GM12864 (cell line): ENCODE measurements around the gene OTOF.

Experiments
- DNase-seq: peaks from one replicate; pipeline ENCODE4 v3.0.0-alpha.2; 2011; ENCODE audit warnings: low read depth
- H3K4me3 ChIP-seq: 2 replicates; pipeline ENCODE4 v1.5.1; 2011; ENCODE audit warnings: mild to moderate bottlenecking, low read depth, low read length, control low read depth
- TF ChIP-seq, protein P1 (sequence below): IDR thresholded peaks from 2 replicates; pipeline ENCODE4 v1.5.1; 2011; ENCODE audit warnings: low read depth, mild to moderate bottlenecking, moderate library complexity, low read length, control low read depth, inconsistent platforms; ENCODE audit errors: missing control alignments

OTOF gene

DNA sequence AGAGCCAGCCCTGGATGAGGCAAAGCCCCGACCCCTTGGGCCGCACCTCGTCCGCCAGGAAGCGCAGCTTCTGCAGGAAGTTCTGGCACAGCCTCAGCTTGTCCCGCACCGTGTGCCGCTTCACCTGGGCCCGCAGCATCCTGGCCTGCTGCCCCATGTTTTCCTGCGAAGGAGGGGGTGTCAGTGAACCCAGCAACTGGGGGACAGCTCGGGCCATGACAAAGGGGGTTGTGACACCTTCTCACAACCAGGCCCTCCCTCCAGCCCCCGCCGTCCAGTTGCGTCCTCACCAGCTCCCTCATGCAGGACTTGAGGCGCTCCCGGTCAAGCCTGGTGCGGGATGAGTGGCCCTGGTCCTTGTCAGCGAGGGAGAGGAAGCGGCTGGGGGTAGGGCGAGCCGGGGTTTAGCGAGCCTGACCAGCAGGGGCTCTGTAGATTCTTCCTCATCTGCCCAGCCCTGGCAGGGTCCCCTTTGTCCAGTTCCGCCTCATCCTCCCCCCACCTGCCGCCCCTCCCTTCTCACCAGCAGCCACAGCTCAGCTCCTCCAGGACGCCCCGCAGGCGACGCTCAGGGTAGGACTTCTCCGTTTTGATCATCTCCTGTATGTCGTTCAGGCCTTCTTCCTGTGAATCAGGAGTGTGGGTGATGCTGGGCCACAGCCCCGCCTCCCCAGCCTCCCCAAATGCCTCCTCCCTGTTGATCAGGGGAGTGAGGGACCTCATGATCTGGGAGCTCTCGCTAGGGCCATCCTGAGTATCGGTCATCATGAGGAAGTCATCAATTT, 606 bp downstream of the OTOF start:
- H3K4me3 ChIP-seq: no peak overlapping the region
- TF ChIP-seq, protein P1, sequence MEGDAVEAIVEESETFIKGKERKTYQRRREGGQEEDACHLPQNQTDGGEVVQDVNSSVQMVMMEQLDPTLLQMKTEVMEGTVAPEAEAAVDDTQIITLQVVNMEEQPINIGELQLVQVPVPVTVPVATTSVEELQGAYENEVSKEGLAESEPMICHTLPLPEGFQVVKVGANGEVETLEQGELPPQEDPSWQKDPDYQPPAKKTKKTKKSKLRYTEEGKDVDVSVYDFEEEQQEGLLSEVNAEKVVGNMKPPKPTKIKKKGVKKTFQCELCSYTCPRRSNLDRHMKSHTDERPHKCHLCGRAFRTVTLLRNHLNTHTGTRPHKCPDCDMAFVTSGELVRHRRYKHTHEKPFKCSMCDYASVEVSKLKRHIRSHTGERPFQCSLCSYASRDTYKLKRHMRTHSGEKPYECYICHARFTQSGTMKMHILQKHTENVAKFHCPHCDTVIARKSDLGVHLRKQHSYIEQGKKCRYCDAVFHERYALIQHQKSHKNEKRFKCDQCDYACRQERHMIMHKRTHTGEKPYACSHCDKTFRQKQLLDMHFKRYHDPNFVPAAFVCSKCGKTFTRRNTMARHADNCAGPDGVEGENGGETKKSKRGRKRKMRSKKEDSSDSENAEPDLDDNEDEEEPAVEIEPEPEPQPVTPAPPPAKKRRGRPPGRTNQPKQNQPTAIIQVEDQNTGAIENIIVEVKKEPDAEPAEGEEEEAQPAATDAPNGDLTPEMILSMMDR: no peak
- no peak for DNase-seq

DNA sequence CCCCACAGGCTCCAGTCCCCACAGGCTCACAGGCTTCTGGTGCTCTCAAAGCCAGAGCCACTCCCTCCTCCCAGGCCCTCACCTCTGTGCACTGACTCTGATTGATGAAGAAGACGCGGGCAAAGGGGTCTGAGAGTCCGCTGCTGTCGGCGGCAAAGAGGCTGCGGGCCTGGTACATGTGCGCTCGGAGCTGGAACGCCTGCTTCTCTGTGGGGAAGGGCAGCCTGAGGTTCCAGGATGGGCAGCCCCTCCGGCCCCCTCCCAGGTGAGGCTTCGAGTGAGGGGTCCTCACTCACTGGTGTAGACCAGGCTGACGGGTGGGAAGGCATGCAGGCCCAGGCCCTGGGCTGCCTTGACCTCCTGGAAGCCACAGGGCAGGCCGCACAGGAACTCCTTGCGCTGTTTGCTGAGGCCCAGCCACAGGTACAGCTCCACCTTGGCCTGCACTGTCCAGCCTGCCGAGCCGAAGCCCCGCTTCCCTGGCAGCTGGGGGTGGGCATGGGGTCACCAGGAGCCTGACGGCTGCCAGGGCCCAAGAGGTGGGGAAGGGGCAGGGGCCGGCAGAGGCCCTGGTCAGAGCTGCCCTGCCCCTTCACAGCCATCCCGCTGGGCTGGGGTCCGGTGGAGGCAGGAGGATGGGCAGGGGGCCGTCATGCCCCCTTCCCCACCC, 2.0 kb downstream of the OTOF start:
- H3K4me3 ChIP-seq: no peak overlapping the region
- DNase-seq: no peak
- TF ChIP-seq, protein P1: no peak

DNA sequence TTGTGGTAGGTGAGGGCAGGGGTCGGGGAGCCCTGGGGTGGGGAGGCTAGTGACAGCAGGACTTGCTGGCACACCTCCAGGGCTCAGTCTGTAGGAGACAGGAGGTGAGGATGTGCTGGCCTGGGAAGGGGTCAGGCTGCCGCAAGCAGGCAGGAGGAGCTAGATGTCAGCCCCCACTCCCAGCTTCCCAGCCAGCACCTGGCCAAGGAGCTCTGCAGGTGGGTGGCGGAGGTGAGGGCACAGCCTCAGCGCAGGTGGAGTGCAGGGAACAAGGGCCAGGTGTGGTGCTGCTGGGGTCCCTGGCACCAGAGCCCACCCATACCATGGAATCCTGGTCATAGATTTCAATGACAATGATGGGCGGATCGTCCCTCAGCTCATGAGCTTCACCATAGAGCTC, 2.9 kb downstream of the OTOF start:
- TF ChIP-seq, protein P1: no peak
- H3K4me3 ChIP-seq: no peak overlapping the region
- DNase-seq: no peak

DNA sequence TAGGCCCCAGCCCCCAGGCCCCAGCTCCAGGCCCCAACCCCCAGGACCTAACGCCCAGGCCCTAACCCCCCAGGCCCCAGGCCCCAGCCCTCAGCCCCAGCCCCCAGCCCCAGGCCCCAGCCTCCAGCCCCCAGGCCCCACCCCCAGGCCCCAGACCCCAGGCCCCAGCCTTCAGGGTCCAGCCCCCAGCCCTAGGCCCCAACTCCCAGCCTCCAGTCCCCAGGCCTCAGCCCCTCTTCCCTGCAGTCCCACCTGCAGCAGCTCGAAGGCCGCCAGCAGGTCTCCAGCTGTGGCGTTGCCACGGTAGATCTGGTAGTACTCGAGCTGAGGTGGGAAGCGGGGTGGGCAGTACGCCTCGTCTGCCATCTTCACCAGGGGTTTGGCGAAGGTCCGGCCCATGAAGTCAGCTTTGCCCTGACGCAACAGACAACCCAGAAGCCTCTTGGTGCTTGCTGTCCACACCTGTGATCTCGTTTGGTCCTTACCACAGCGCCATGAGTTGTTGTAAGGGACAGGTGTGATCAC, 3.6 kb downstream of the OTOF start:
- no peak overlapping the region for H3K4me3 ChIP-seq
- no peak for DNase-seq
- TF ChIP-seq, protein P1: no peak

DNA sequence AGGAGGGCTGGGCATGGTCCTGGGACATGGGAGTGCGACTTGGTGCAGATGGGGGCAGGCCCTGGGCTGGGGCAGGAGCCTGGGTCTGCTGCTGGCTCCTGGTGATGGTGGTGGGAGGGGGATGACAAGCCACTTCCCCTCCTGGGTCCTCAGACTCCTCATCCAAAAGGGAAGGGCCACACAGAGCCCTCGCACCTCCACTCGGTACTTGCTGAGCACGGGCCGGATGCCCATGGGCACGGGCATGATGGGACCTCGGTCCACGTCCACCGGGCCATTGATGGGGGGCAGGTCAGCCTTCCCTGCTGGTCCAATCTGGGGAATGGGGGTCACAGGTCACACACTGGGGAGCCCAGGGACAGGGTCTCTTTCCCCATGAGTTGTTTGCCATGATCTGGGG, 4.1 kb downstream of the OTOF start:
- no peak overlapping the region for H3K4me3 ChIP-seq
- no peak for DNase-seq
- TF ChIP-seq, protein P1: no peak

DNA sequence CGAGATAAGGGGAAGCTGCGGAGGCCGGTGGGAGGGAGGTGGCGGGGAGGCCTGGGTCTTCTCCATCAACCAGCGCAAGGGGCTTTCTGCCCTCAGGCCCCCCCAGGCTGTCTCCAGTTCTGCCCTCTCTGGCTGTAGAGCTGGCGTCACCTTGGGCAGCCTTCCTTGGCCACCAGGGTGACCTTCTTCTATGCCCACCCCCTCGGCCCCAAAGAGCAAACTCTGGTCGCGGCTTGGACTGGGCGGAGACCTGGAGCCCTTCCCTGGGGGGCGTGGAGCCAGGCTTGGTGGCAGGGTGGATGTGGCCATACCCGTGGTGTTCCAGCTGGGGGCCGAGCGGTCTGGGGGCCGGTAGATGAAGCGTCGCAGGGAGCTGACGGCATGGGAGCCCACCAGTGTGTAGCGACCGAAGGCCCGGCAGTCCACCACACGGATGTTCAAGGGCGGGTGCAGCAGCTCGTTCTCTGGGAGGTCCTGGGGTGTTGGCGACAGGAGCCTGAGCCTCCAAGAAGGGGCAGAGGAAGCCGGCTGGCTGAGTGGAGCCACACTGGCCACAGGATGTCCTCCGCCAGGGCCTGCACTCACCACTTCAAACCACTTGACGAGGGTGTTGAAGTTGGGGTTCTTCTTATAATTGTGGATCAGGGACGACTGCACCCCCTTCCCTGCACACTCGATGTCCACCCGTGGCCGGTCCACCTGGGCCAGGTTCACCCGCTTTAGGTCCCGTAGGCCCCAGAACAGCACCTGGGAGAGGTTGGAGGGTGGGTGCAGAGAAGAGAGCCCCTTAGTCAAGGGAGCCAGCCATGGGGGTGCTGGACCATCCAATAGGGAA, 4.9 kb downstream of the OTOF start:
- no peak for DNase-seq
- TF ChIP-seq, protein P1: no peak
- no peak overlapping the region for H3K4me3 ChIP-seq
